ENCODE data around the gene PARD6A. TPM values are rescaled to one million over a fixed set of nuclear protein-coding genes. Genes with fewer than 3 reads are reported as not detected.
A peak's percentile ranks its signal among the peaks of the same experiment; 100 is the strongest.

The PARD6A gene
- total RNA-seq, 3 donors from 2014 or later (not counting 1 experiment from before 2014, with no cell fraction given), result 3.1 to 4.4 (median 3.3) TPM

GRCh38 chr16:67672306-67672705 is 11.5 kb downstream of the PARD6A start:
- Histone ChIP-seq H3K27me3 (ENCODE audit: control insufficient read depth, insufficient read depth, low read length) (no peaks in the 10 kb centered on the region), H3K9me3 (ENCODE audit: control insufficient read depth, insufficient read depth, low read length) (no peaks in the 10 kb centered on the region), H3K4me3 (ENCODE audit: low read length) (no peak overlapping the region), H3K27ac (ENCODE audit: low read length) (no peak overlapping the region), H3K36me3 (ENCODE audit: control insufficient read depth, insufficient read depth, low read length) (no peaks in the 10 kb centered on the region), H3K4me1 (ENCODE audit: control insufficient read depth, insufficient read depth, low read length) (peaks cover 20% of the 10 kb centered on the region)
- no peak overlapping the region for H3K4me3 Mint-ChIP-seq
- H3K36me3 Mint-ChIP-seq, result no peaks in the 10 kb centered on the region
- ATAC-seq (no peak), DNase-seq (no peak)
- H3K27me3 Mint-ChIP-seq (ENCODE audit: low read depth in 2 of 2), result no peaks in the 10 kb centered on the region
- intact Hi-C loops (cut with micrococcal nuclease), result loop anchor here (2.0 kb wide), 1 partner anchor 256 kb away; no protein-coding TSS in a partner anchor
- H3K4me1 Mint-ChIP-seq, result peaks cover 0 to 11% of the 10 kb centered on the region in 2 donors
- 61% methylated on average over 4 of the region's 4 CpGs for WGBS (ENCODE audit: insufficient coverage)
- no peak overlapping the region for H3K27ac Mint-ChIP-seq
- TF ChIP-seq CTCF (IDR thresholded peaks at IDR 0.05), result no peak
- H3K9me3 Mint-ChIP-seq, result no peaks in the 10 kb centered on the region

GRCh38 chr16:67672739-67673662 is 12.2 kb downstream of the PARD6A start:
- TF ChIP-seq CTCF (IDR thresholded peaks at IDR 0.05), result peak; percentile 49
- Histone ChIP-seq H3K4me1 (ENCODE audit: control insufficient read depth, insufficient read depth, low read length) (peaks cover 13% of the 10 kb centered on the region), H3K4me3 (ENCODE audit: low read length) (no peak overlapping the region), H3K27me3 (ENCODE audit: control insufficient read depth, insufficient read depth, low read length) (no peaks in the 10 kb centered on the region), H3K9me3 (ENCODE audit: control insufficient read depth, insufficient read depth, low read length) (no peaks in the 10 kb centered on the region), H3K36me3 (ENCODE audit: control insufficient read depth, insufficient read depth, low read length) (no peaks in the 10 kb centered on the region), H3K27ac (ENCODE audit: low read length) (no peak overlapping the region)
- Mint-ChIP-seq H3K27ac (no peak overlapping the region), H3K4me3 (no peak overlapping the region), H3K9me3 (no peaks in the 10 kb centered on the region), H3K27me3 (ENCODE audit: low read depth in 2 of 2) (no peaks in the 10 kb centered on the region), H3K4me1 (peaks cover 0 to 7% of the 10 kb centered on the region in 2 donors), H3K36me3 (no peaks in the 10 kb centered on the region)
- DNase-seq (peak in 1 of 2 donors; percentile 69), ATAC-seq (peak in 2 of 3 donors; percentile 10 to 29)
- intact Hi-C loops (cut with micrococcal nuclease), result loop anchor here (2.0 kb wide), 1 partner anchor 256 kb away; no protein-coding TSS in a partner anchor
- 62% methylated on average over 13 of the region's 13 CpGs for WGBS (ENCODE audit: insufficient coverage)

- H3K36me3 Mint-ChIP-seq, result no peaks in the 10 kb centered on the region
- ATAC-seq (no peak), DNase-seq (no peak)
Measured at GRCh38 chr16:67673712-67674580, 13.2 kb downstream of the PARD6A start.

More at GRCh38 chr16:67673712-67674580, 13.2 kb downstream of the PARD6A start:
- Histone ChIP-seq H3K27me3 (ENCODE audit: control insufficient read depth, insufficient read depth, low read length) (no peaks in the 10 kb centered on the region), H3K27ac (ENCODE audit: low read length) (no peak overlapping the region), H3K36me3 (ENCODE audit: control insufficient read depth, insufficient read depth, low read length) (no peaks in the 10 kb centered on the region), H3K4me3 (ENCODE audit: low read length) (no peak overlapping the region), H3K4me1 (ENCODE audit: control insufficient read depth, insufficient read depth, low read length) (peaks cover 3% of the 10 kb centered on the region), H3K9me3 (ENCODE audit: control insufficient read depth, insufficient read depth, low read length) (no peaks in the 10 kb centered on the region)
- intact Hi-C loops (cut with micrococcal nuclease), result loop anchor here (2.0 kb wide), 1 partner anchor 255 kb away; no protein-coding TSS in a partner anchor
- H3K9me3 Mint-ChIP-seq, result no peaks in the 10 kb centered on the region
- 62% methylated on average over 21 of the region's 21 CpGs for WGBS (ENCODE audit: insufficient coverage)
- no peaks in the 10 kb centered on the region for H3K27me3 Mint-ChIP-seq (ENCODE audit: low read depth in 2 of 2)
- peaks cover 0 to 5% of the 10 kb centered on the region in 2 donors for H3K4me1 Mint-ChIP-seq
- H3K4me3 Mint-ChIP-seq, result no peak overlapping the region
- peak overlapping the region in 1 of 2 donors; percentile 72 for H3K27ac Mint-ChIP-seq
- no peak for TF ChIP-seq CTCF (IDR thresholded peaks at IDR 0.05)

All from natural killer cell (primary cell).